OCI-M2 (cell line): ENCODE results near the gene LARP6.

Experiments
- DNase-seq: peaks from one replicate; lab custom pipeline; 2025; ENCODE audit not compliant: unreplicated experiment; lab: John Stamatoyannopoulos, UW

LARP6 gene

DNA sequence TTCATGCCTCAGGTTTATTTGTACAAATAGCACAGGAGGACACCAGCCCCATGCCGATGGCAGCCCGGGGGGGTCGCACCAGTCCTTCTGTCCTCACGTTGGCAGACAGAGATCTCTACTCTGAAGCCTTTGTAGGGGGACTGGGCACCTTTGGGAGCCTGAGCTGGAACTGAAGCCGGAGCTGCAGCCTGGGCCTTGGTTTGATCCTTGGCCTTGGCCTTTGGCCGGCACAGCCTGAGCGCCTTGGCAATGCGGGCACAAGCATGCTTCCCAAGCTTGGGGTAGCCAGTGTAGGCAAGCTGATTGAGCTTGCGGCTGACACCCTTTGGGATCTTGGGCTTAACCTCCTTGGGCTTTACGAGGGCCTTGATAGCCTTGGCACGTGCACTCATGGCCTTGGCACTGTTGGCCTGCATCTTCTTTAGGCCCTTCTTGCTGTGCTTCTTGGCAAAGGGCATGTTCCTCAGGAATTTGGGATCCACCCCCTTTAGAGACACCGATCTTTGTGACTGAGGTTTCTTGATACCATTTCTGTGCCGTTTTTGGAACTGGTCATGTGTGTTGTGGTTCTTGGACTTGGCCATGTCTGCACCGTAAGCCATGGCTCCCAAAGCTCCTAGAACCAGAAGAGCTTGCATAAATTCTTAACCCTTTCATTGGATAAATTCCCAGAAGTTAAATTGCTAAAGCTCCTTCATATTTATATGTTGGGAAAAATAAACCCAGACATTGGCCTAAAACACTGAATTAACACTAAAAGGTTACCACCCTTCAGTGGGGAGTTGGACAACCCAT, 57.2 kb downstream of the LARP6 start:
- DNase-seq, result no peak

DNA sequence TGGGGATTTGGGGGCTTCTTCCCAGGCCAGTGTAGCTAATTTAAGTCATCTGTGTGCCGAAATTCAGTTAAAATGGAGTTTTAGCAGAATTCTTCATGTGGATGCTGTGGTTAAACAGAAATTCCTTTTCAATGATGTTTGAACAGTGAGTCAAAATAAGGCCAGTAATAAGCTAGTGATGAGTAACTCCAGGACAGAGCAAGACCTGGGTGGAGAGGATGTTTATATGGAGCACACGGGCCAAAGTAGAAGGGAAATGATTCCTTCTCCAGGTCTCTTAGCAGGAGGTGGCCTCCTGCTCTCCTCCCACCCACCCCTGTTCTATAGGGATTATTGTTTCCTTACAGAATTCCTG, 58.7 kb downstream of the LARP6 start:
- DNase-seq, result no peak

DNA sequence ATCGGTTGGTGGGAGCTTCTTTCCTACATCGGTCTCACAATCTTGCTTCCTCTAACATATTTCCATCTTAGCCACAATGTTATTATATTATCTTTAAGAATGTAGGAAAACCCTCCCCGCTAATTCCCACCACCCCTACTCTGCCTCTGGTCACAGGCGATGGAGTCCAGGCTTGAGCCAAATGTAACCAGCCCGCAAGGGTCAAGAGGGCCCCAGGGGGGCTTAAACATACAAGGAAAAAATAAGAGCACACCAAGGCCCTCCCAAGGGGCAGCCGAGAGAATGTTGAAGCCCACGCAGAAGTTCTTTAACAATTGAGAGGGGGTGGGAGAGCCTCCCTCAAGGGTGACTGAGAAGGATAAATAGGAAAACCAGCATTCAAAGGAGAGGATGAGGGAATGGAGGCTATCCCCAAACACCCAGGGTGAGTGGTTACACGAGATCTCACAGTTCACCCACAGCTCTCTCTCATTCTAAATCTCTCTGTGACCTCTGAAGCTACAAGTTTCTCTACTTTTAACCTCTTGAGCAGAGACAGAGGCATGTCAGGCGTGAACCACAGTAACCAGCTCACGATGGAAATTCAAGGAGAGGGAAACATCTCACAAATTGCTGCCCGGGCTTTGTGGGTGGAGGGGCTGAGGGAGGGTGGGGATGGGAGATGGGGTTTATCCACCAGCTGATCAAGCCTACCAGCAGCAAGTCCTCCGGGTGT, 59.2 kb downstream of the LARP6 start:
- no peak for DNase-seq

DNA sequence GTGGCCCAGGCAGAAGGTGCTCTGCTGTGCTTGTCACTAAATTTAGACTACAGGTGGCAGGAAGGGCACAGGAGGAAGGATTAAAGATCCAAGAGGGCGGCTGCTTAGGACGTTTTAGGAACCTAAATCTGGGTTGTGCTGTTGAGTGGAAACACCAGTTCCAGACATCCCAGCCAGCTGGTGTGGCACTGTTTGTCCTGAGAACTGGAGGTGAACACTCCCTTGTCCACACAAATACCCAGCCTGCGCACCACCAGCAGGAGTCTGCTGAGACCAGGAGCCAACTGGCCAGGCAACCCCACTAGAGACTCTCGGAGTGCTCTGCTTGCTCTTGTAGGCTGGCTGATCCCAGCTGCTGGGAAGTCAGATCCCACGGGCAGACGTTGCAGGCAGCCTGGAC, 60.3 kb downstream of the LARP6 start:
- no peak for DNase-seq

DNA sequence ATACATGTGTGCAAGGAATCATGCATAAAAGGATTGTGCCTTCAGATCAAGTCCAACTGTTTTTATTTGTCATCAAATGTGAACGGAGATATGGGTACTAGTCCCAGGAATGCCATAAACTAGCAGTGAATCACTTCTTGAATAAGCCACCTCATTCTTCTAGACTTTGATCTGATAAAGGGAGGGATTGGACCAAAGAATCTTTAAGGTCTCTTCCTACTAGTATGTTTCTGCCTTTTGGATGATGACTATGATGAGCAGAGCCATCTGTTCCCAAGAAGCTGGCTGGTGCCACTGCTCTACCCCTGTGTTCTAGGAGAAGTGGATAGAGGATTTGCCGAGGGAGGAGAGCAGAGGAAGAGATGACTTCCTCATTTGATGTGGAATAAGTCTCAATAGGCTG, 61.8 kb downstream of the LARP6 start:
- no peak for DNase-seq

DNA sequence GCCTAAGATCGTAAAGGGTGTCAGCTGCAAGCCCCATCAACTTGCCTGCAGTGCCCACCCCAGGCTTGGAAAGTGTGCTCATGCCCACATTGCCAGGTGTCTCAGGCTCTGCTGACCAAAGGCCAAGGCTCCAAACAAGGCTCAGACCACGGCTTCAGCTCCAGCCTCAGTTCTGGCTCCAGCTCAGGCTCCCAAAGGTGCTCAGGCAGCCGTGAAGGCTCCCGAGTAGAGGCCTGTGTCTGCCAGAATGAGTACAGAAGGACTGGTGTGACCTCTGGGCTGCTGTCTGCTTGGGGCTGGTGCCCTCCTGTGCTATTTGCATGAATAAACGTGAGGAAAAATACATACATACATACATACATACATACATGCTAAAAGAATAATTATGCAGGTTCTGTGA, 62.7 kb downstream of the LARP6 start:
- no peak for DNase-seq

DNA sequence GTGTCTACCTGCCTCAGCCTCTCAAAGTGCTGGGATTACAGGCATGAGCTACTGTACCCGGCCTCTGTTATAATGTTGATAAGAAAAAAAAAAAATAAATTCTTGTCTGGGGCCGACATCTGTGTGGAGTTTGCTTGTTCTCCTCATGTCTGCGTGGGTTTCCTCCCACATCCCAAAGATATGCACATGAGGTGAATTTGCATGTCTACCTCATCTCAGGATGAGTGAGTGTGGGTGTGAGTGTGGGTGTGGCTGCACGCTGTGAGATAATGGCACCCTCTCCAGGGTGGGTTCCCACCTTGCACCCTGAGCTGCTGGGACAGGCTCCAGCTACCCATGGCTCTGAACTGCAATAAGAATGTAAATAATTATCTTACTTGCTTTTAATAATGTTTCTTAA, 64.7 kb downstream of the LARP6 start:
- DNase-seq, result no peak

DNA sequence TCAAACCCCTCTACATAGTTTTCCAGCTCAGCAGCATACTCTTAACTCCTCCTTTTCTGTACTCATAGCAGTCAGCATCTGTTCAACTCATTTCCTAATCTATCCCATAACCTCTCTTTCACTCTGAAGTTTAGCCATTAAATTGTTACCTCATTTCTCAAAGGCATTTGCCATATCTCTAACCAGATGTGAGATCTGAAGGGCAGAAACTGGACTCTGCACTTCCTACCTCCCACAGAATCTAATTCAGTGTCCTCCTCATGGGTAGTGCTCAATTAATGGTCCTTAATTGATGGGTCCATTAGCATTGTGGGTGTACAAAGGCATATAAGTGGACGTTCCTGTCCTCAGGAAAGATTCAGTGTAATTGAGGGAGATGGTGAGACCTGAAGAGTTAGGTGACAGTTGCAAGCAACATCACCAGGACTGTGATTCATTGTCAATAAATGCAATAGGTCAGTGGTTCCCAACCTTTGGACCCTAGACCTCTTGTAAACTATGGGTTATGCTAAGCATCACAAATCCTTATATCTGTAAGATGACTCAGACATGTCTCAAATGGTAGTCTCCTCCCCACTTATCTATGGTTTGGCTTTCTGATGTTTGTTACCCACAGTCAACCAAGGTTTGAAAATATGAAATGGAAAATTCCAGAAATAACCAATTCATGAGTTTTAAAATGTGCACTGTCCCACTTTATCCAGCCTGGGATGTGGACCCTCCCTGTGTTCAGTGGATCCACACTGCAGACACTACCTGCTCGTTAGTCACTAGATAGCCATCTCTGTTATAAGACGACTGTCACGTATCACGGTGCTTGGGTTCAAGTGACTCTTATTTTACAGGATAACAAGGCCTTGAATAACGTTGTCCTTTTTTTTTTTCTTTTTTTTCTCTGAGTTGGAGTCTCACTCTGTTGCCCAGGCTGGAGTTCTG, 65.6 kb downstream of the LARP6 start:
- no peak for DNase-seq

DNA sequence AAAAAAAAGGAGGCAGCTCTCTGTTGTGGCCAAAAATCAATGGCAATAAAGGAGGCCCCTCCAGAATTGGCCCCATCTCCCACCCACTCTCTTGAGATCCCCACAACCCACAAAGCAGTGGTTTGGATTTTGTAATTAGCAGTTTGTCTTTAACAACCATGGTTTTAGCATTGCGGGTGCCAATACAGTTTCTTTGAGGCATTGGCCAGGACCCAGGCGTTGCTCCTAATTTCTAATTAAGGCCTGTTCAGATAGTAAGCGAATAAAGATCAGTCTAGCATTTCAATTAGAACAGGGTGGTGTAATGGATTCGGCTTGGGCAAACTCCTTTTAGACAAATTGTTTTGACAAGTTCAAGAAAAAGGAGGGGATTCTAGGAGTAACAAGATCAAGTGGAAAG, 67.0 kb downstream of the LARP6 start:
- DNase-seq, result no peak

DNA sequence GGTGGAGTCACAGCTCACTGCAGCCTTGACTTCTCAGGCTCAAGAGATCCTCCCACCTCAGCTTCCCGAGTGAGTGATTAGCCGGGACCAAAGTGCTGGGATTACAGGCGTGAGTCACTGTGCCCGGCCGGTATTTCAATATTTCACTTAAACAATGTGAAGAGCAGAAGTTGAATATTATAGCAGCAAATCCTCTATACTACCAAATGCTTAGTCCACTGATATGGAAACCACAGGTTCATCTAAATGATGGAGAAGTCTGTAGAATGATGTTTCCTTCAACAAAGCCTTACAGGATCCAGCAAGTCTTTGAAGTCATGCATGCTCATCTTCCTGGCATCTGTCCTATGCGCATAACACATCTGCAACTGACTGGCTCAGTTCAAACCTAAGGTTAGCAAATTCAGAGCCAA, 70.3 kb downstream of the LARP6 start:
- DNase-seq, result no peak

DNA sequence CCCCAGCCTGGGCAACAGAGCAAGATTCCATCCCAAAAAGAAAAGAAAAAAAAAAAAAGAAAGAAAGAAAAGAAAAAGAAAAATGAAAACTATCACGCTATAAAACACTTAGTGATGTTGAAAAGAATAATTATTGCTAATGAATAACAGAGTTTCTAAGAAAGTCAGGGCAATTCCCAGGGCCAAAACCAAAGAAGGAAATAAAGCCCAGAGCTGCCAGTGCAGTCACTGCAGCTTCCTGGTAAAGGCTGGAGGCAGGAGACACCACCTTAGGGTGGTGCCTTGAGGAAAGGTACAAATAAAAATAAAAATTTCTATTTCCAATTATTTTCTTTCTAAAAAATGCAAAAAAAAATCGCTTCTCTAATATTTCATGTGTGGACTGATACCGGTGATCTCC, 70.9 kb downstream of the LARP6 start:
- no peak for DNase-seq

DNA sequence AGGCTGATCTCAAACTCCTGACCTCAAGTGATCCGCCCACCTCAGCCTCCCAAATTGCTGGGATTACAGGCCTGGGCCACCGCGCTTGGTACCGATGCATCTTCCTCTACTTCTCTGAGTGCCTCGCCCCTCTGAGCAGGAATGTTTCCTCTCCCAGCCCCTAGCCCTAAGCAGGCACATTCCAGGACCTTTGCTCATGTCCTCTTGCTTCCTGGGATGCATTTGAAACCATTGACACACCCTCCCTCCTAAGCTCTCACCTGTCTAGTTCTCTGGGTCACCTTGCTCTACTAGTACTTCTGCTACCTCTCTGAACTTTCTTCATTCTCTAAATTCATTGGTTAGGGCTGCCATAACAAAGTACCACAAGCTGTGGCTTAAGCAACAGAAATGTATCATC, 72.7 kb downstream of the LARP6 start:
- no peak for DNase-seq
